Stimulated activated CD4-positive, alpha-beta T cell treated with anti-CD3 and anti-CD28 coated beads, Interleukin-12 subunit alpha, Interleukin-12 subunit beta, amount 100 ng/mL, for 24 hours (primary cell): ENCODE results near the gene RBM28.
"Not testable (repeated sequence)": the region's sequence is repeated elsewhere in the genome, so short reads cannot be mapped to it uniquely, and the experiment has no call there.

Source experiments
- DNase-seq, 2 experiments: peaks; one replicate each; pipeline ENCODE4 v3.0.0-alpha.2; 2020; ENCODE audit warnings: low read depth in 2 of 2

RBM28 gene

GRCh38 chr7:128287556-128287955 lies 56.2 kb downstream of the RBM28 start:
- DNase-seq: no peak

GRCh38 chr7:128284102-128284501 lies 59.6 kb downstream of the RBM28 start:
- DNase-seq: no peak

GRCh38 chr7:128281605-128282380 lies 61.9 kb downstream of the RBM28 start:
- no peak for DNase-seq

- DNase-seq: not testable (repeated sequence)
Measured at GRCh38 chr7:128280451-128280850, 63.3 kb downstream of the RBM28 start.

- DNase-seq: no peak
Measured at GRCh38 chr7:128279124-128279713, 64.5 kb downstream of the RBM28 start.

- no peak for DNase-seq
Measured at GRCh38 chr7:128278366-128278765, 65.3 kb downstream of the RBM28 start.

- no peak for DNase-seq
Measured at GRCh38 chr7:128275681-128276080, 68.0 kb downstream of the RBM28 start.

- DNase-seq: no peak
Measured at GRCh38 chr7:128274884-128275603, 68.7 kb downstream of the RBM28 start.

- no peak for DNase-seq
Measured at GRCh38 chr7:128274246-128274883, 69.3 kb downstream of the RBM28 start.

GRCh38 chr7:128271942-128272481 lies 71.7 kb downstream of the RBM28 start:
- no peak for DNase-seq

- no peak for DNase-seq
Measured at GRCh38 chr7:128271471-128271941, 72.2 kb downstream of the RBM28 start.

GRCh38 chr7:128270826-128271272 lies 72.9 kb downstream of the RBM28 start:
- DNase-seq: no peak

- DNase-seq: no peak
Measured at GRCh38 chr7:128268233-128268632, 75.5 kb downstream of the RBM28 start.

GRCh38 chr7:128267595-128267924 lies 76.1 kb downstream of the RBM28 start:
- DNase-seq: no peak

GRCh38 chr7:128266883-128267594 lies 76.7 kb downstream of the RBM28 start:
- DNase-seq: no peak

GRCh38 chr7:128266529-128266882 lies 77.2 kb downstream of the RBM28 start:
- no peak for DNase-seq

- no peak for DNase-seq
Measured at GRCh38 chr7:128265906-128266300, 77.8 kb downstream of the RBM28 start.

- no peak for DNase-seq
Measured at GRCh38 chr7:128265156-128265905, 78.4 kb downstream of the RBM28 start.

- no peak for DNase-seq
Measured at GRCh38 chr7:128264477-128264876, 79.2 kb downstream of the RBM28 start.

GRCh38 chr7:128263420-128263819 lies 80.3 kb downstream of the RBM28 start:
- no peak for DNase-seq
